DOHH2 (cell line): ENCODE measurements around the gene MAP4K4.

Experiments
- CTCF ChIP-seq: fragments of 200-600 bp; sonication (generic); IDR thresholded peaks from one replicate; pipeline ENCODE4 v1.5.1; 2014; ENCODE audit warnings: antibody characterized with exemption, mild to moderate bottlenecking, low read depth, low read length; ENCODE audit not compliant: poor library complexity, severe bottlenecking
- EZH2phosphoT487 ChIP-seq: fragments of 200-600 bp; sonication (generic); IDR thresholded peaks from 2 replicates; pipeline ENCODE4 v1.6.1; 2017; ENCODE audit warnings: borderline replicate concordance, mild to moderate bottlenecking, antibody characterized with exemption, low read length, moderate library complexity, mixed read lengths

DNA sequence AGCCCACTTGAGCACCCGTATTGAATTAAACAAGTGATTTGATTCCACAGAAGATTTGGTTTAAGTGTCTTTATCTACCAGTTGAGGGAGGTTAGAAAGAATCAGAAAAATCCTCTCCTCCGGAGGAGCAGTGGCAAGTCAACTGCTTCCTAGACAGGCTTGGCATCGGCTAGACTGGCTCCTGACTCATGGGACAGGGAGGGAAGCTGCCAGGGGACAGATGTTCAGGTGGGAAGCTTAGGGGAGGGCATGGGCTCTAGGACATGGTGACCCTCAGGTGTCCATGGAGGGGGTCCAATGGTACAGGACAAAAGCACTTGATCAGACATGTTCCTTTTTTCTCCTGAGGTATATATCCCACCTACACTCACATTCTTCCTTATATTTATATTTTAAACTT is 175.0 kb downstream of the MAP4K4 start:
- TF ChIP-seq CTCF (no peak), EZH2phosphoT487 (no peak)
